Right atrium auricular region (tissue), 2 donors: ENCODE measurements around the gene DCTN5. TPM values are rescaled to one million over a fixed set of nuclear protein-coding genes. Genes with fewer than 3 reads are reported as not detected.

Source experiments
- DNase-seq: peaks from one replicate; pipeline ENCODE4 v3.0.0-alpha.2; 2019; ENCODE audit warnings: low spot score
- H3K27ac ChIP-seq, 2 donors: fragments of 200-600 bp; sonication (generic); 1 replicate in 1 of 2; 2 replicates in 1 of 2; pipeline ENCODE4 v1.5.1; 2016 to 2019
- H3K27me3 ChIP-seq, 2 donors: fragments of 200-600 bp; sonication (generic); one replicate each; pipeline versions ENCODE4 v1.5.1 to v1.6.0; 2017 to 2019
- H3K36me3 ChIP-seq: fragments of 200-600 bp; sonication (generic); one replicate; pipeline ENCODE4 v1.5.1; 2016
- H3K4me1 ChIP-seq, 2 donors: fragments of 200-600 bp; sonication (generic); one replicate each; pipeline versions ENCODE4 v1.5.1 to v1.6.0; 2017 to 2019
- H3K4me3 ChIP-seq, 2 donors: fragments of 200-600 bp; sonication (generic); 1 replicate in 1 of 2; 2 replicates in 1 of 2; pipeline ENCODE4 v1.5.1; 2017 to 2019; ENCODE audit warnings: mild to moderate bottlenecking in 1 of 2, moderate library complexity in 1 of 2
- H3K9me3 ChIP-seq, 2 donors: fragments of 200-600 bp; sonication (generic); one replicate each; pipeline ENCODE4 v1.5.1; 2019
- CTCF ChIP-seq, 2 donors: fragments of 200-600 bp; sonication (generic); IDR thresholded peaks; one replicate each; pipeline ENCODE4 v1.5.1; 2019; ENCODE audit warnings: antibody characterized with exemption in 2 of 2
- total RNA-seq, 2 donors: library from RNA; depleted of rRNA; stranded (reverse); fragments of >200 nt; gene quantifications; one replicate each; pipeline ENCODE4 v1.1.0, GENCODE V29; 2016

Gene DCTN5
- total RNA-seq, 2 donors from 2014 or later: 22.3 to 25.7 TPM

GRCh38 chr16:23667355-23667659, 26.0 kb downstream of the DCTN5 start:
- H3K27ac ChIP-seq: no peak overlapping the region
- H3K9me3 ChIP-seq: no peaks in the 10 kb centered on the region
- H3K4me1 ChIP-seq: no peaks in the 10 kb centered on the region
- no peak for TF ChIP-seq CTCF (IDR thresholded peaks at IDR 0.05)
- no peak for DNase-seq
- H3K36me3 ChIP-seq: peaks cover 80% of the 10 kb centered on the region
- no peaks in the 10 kb centered on the region for H3K27me3 ChIP-seq
- H3K4me3 ChIP-seq: no peak overlapping the region

- DNase-seq: no peak
- H3K4me3 ChIP-seq: no peak overlapping the region
- H3K36me3 ChIP-seq: peaks cover 73% of the 10 kb centered on the region
- no peaks in the 10 kb centered on the region for H3K27me3 ChIP-seq
- TF ChIP-seq CTCF (IDR thresholded peaks at IDR 0.05): no peak
- no peak overlapping the region for H3K27ac ChIP-seq
- no peaks in the 10 kb centered on the region for H3K9me3 ChIP-seq
- no peaks in the 10 kb centered on the region for H3K4me1 ChIP-seq
Measured at GRCh38 chr16:23668225-23668624, 27.0 kb downstream of the DCTN5 start.

GRCh38 chr16:23668873-23669272, 27.6 kb downstream of the DCTN5 start:
- no peak for DNase-seq
- H3K36me3 ChIP-seq: peaks cover 68% of the 10 kb centered on the region
- no peaks in the 10 kb centered on the region for H3K9me3 ChIP-seq
- no peak for TF ChIP-seq CTCF (IDR thresholded peaks at IDR 0.05)
- no peaks in the 10 kb centered on the region for H3K4me1 ChIP-seq
- no peaks in the 10 kb centered on the region for H3K27me3 ChIP-seq
- H3K4me3 ChIP-seq: no peak overlapping the region
- no peak overlapping the region for H3K27ac ChIP-seq

GRCh38 chr16:23670137-23670776, 29.0 kb downstream of the DCTN5 start:
- Histone ChIP-seq H3K9me3 (no peaks in the 10 kb centered on the region), H3K4me3 (no peak overlapping the region), H3K36me3 (peaks cover 54% of the 10 kb centered on the region), H3K27me3 (no peaks in the 10 kb centered on the region), H3K4me1 (no peaks in the 10 kb centered on the region), H3K27ac (no peak overlapping the region)
- no peak for DNase-seq
- TF ChIP-seq CTCF (IDR thresholded peaks at IDR 0.05): no peak

GRCh38 chr16:23673971-23674614, 32.8 kb downstream of the DCTN5 start:
- no peak for DNase-seq
- Histone ChIP-seq H3K4me1 (peaks cover 0 to 10% of the 10 kb centered on the region in 2 donors), H3K36me3 (peaks cover 21% of the 10 kb centered on the region), H3K27ac (no peak overlapping the region), H3K4me3 (no peak overlapping the region), H3K27me3 (no peaks in the 10 kb centered on the region), H3K9me3 (no peaks in the 10 kb centered on the region)
- no peak for TF ChIP-seq CTCF (IDR thresholded peaks at IDR 0.05)
